ENCODE data around the gene RIPPLY1.

GRCh38 chrX:106863697-106864096, 39.4 kb downstream of the RIPPLY1 start:
- TF ChIP-seq ESRRG (CRISPR knock-in tag; IDR thresholded peaks at IDR 0.05) (no peak), CREB5 (CRISPR knock-in tag; IDR thresholded peaks at IDR 0.05; ENCODE audit: low read depth) (no peak), PATZ1 (CRISPR knock-in tag; IDR thresholded peaks at IDR 0.05; ENCODE audit: borderline replicate concordance) (no peak), CSDC2 (CRISPR knock-in tag; IDR thresholded peaks at IDR 0.05) (no peak), BACH2 (CRISPR knock-in tag; IDR thresholded peaks at IDR 0.05; ENCODE audit: borderline replicate concordance) (no peak)
